Liver (tissue), 9 donors: ENCODE data around the gene GMPS. TPM values are rescaled to one million over a fixed set of nuclear protein-coding genes. Genes with fewer than 3 reads are reported as not detected.

Source experiments
- DNase-seq: peaks from one replicate; pipeline ENCODE4 v3.0.0-alpha.2; 2017; ENCODE audit warnings: low spot score
- H3K27ac ChIP-seq, 2 donors: one replicate each; pipeline ENCODE4 v1.7.0; 2013; ENCODE audit warnings: inconsistent platforms in 2 of 2, low read length in 2 of 2, control low read depth in 1 of 2, low read depth in 1 of 2, mild to moderate bottlenecking in 1 of 2
- H3K27me3 ChIP-seq, 4 donors: one replicate each; pipeline versions ENCODE4 v1.6.1 to v1.7.0; 2013; ENCODE audit warnings: low read length in 3 of 4, inconsistent platforms in 1 of 4, mild to moderate bottlenecking in 1 of 4, moderate library complexity in 1 of 4; ENCODE audit not compliant: control insufficient read depth in 4 of 4, insufficient read depth in 4 of 4
- H3K36me3 ChIP-seq, 4 donors: one replicate each; pipeline versions ENCODE4 v1.6.1 to v1.7.0; 2013; ENCODE audit warnings: low read length in 3 of 4, mild to moderate bottlenecking in 3 of 4, low read depth in 1 of 4, moderate library complexity in 1 of 4; ENCODE audit not compliant: control insufficient read depth in 4 of 4, insufficient read depth in 3 of 4
- H3K4me1 ChIP-seq, 4 donors: one replicate each; pipeline versions ENCODE4 v1.6.1 to v1.7.0; 2013; ENCODE audit warnings: low read length in 3 of 4, mild to moderate bottlenecking in 3 of 4, moderate library complexity in 1 of 4; ENCODE audit not compliant: control insufficient read depth in 4 of 4, insufficient read depth in 4 of 4
- H3K4me3 ChIP-seq, 3 donors: one replicate each; pipeline versions ENCODE4 v1.6.1 to v1.7.0; 2013; ENCODE audit warnings: low read length in 3 of 3, control low read depth in 1 of 3, low read depth in 1 of 3, mild to moderate bottlenecking in 1 of 3
- H3K9ac ChIP-seq, 2 donors: one replicate each; pipeline ENCODE4 v1.7.0; 2013; ENCODE audit warnings: low read length in 2 of 2, mild to moderate bottlenecking in 2 of 2, moderate library complexity in 2 of 2, control low read depth in 1 of 2, low read depth in 1 of 2
- H3K9me3 ChIP-seq, 4 donors: one replicate each; pipeline versions ENCODE4 v1.6.1 to v1.7.0; 2013; ENCODE audit warnings: low read length in 3 of 4; ENCODE audit not compliant: control insufficient read depth in 4 of 4
- EGR1 ChIP-seq, 2 donors: IDR thresholded peaks; 2 replicates each; pipeline ENCODE4 v1.6.1; 2016 to 2018; ENCODE audit warnings: antibody characterized with exemption in 2 of 2, low read depth in 2 of 2
- FOXA1 ChIP-seq: IDR thresholded peaks from 2 replicates; pipeline ENCODE4 v1.6.1; 2016; ENCODE audit warnings: antibody characterized with exemption
- FOXA2 ChIP-seq: IDR thresholded peaks from 2 replicates; pipeline ENCODE4 v1.6.1; 2016; ENCODE audit warnings: antibody characterized with exemption
- GABPA ChIP-seq, 2 donors: IDR thresholded peaks in 1 of 2; conservative IDR thresholded peaks in 1 of 2; 2 replicates each; pipeline ENCODE4 v1.6.1; 2016; ENCODE audit warnings: antibody characterized with exemption in 2 of 2, mild to moderate bottlenecking in 1 of 2, moderate library complexity in 1 of 2
- HNF4A ChIP-seq, 2 donors: conservative IDR thresholded peaks; 2 replicates each; pipeline ENCODE4 v1.6.1; 2016; ENCODE audit warnings: antibody characterized with exemption in 2 of 2, mild to moderate bottlenecking in 2 of 2
- HNF4G ChIP-seq: IDR thresholded peaks from 2 replicates; pipeline ENCODE4 v1.6.1; 2016; ENCODE audit warnings: antibody characterized with exemption
- JUND ChIP-seq, 2 donors: IDR thresholded peaks; 2 replicates each; pipeline ENCODE4 v1.6.1; 2016; ENCODE audit warnings: antibody characterized with exemption in 2 of 2
- NR2F2 ChIP-seq: IDR thresholded peaks from 2 replicates; pipeline ENCODE4 v1.6.1; 2016; ENCODE audit warnings: antibody characterized with exemption
- RAD21 ChIP-seq, 2 donors: IDR thresholded peaks; 2 replicates each; pipeline ENCODE4 v1.6.1; 2016; ENCODE audit warnings: antibody characterized with exemption in 2 of 2, mild to moderate bottlenecking in 2 of 2
- RXRA ChIP-seq, 2 donors: IDR thresholded peaks; 2 replicates each; pipeline ENCODE4 v1.6.1; 2017 to 2018; ENCODE audit warnings: antibody characterized with exemption in 2 of 2, mild to moderate bottlenecking in 1 of 2
- SP1 ChIP-seq: IDR thresholded peaks from 2 replicates; pipeline ENCODE4 v1.6.1; 2018; ENCODE audit warnings: antibody characterized with exemption, mild to moderate bottlenecking
- TAF1 ChIP-seq: conservative IDR thresholded peaks from 2 replicates; pipeline ENCODE4 v1.6.1; 2016; ENCODE audit warnings: antibody characterized with exemption, mild to moderate bottlenecking
- YY1 ChIP-seq: IDR thresholded peaks from 2 replicates; pipeline ENCODE4 v1.6.1; 2016; ENCODE audit warnings: antibody characterized with exemption, mild to moderate bottlenecking
- WGBS: extraction: QIAGEN DNeasy Blood & Tissue Kit; methylation state at CpG from one replicate; pipeline ENCODE4 v1.1.7; 2013; 5-methylcytosine and 5-hydroxymethylcytosine counted together
- polyA plus RNA-seq, 2 donors: library from polyadenylated mRNA; stranded (reverse) in 1 of 2; unstranded in 1 of 2; fragments of 200-250 nt in 1 of 2; fragments of >200 nt in 1 of 2; fragmentation: Nextera tagmentation in 1 of 2; extraction: Ambion mirVana in 1 of 2; gene quantifications; one replicate each; pipeline versions ENCODE4 v1.2.1 to v1.2.3, GENCODE V29; 2013 to 2015
- total RNA-seq, 2 donors: library from RNA; depleted of rRNA; stranded (reverse); fragments of >200 nt; gene quantifications; one replicate each; pipeline ENCODE4 v1.2.3, GENCODE V29; 2014
- TF ChIP-seq, protein P1 (sequence below): IDR thresholded peaks from 2 replicates; pipeline ENCODE4 v1.6.1; 2016; ENCODE audit warnings: antibody characterized with exemption, mild to moderate bottlenecking
- TF ChIP-seq, protein P2 (sequence below): IDR thresholded peaks from 2 replicates; pipeline ENCODE4 v1.6.1; 2016; ENCODE audit warnings: antibody characterized with exemption
- TF ChIP-seq, protein P3 (sequence below): IDR thresholded peaks from 2 replicates; pipeline ENCODE4 v1.6.1; 2016; ENCODE audit warnings: antibody characterized with exemption
- TF ChIP-seq, protein P4 (sequence below): IDR thresholded peaks from 2 replicates; pipeline ENCODE4 v1.6.1; 2016; ENCODE audit warnings: antibody characterized with exemption
- donor health status: healthy.
- donor health status: healthy.
- donor health status: healthy.
- donor health status: healthy.
- donor health status: healthy.

Gene GMPS
- total and polyA plus RNA-seq, 4 donors = 10.8 to 16.1 (median 14.8) TPM

DNA sequence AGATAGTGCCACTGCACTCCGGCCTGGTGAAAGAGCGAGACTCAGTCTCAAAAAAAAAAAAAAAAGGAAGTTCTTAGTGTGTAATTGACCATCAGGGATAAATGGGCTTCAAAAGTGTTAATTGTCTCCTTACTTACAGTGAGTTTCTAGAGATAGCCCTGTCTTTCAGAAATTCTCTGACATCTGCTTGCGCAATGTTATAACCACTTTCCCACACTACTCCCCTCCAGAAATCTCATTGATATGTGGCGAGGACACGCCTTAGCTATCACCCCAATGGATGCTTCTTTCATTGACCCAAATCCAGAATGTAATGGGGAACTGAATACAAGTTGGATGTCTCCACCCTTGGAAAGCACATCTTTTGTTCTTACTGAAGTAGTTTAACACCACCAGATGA lies 70.9 kb downstream of the GMPS start:
- H3K4me3 ChIP-seq = no peak overlapping the region
- H3K27me3 ChIP-seq = no peaks in the 10 kb centered on the region
- TF ChIP-seq HNF4A (conservative IDR thresholded peaks at IDR 0.05) (no peak), FOXA2 (no peak), RAD21 (IDR thresholded peaks at IDR 0.05) (no peak), SP1 (no peak), JUND (IDR thresholded peaks at IDR 0.05) (no peak), EGR1 (IDR thresholded peaks at IDR 0.05; ENCODE audit: low read depth in 2 of 2) (no peak), TAF1 (no peak), RXRA (IDR thresholded peaks at IDR 0.05) (no peak), YY1 (no peak)
- TF ChIP-seq, protein P1, sequence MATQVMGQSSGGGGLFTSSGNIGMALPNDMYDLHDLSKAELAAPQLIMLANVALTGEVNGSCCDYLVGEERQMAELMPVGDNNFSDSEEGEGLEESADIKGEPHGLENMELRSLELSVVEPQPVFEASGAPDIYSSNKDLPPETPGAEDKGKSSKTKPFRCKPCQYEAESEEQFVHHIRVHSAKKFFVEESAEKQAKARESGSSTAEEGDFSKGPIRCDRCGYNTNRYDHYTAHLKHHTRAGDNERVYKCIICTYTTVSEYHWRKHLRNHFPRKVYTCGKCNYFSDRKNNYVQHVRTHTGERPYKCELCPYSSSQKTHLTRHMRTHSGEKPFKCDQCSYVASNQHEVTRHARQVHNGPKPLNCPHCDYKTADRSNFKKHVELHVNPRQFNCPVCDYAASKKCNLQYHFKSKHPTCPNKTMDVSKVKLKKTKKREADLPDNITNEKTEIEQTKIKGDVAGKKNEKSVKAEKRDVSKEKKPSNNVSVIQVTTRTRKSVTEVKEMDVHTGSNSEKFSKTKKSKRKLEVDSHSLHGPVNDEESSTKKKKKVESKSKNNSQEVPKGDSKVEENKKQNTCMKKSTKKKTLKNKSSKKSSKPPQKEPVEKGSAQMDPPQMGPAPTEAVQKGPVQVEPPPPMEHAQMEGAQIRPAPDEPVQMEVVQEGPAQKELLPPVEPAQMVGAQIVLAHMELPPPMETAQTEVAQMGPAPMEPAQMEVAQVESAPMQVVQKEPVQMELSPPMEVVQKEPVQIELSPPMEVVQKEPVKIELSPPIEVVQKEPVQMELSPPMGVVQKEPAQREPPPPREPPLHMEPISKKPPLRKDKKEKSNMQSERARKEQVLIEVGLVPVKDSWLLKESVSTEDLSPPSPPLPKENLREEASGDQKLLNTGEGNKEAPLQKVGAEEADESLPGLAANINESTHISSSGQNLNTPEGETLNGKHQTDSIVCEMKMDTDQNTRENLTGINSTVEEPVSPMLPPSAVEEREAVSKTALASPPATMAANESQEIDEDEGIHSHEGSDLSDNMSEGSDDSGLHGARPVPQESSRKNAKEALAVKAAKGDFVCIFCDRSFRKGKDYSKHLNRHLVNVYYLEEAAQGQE = no peak
- TF ChIP-seq, protein P2, sequence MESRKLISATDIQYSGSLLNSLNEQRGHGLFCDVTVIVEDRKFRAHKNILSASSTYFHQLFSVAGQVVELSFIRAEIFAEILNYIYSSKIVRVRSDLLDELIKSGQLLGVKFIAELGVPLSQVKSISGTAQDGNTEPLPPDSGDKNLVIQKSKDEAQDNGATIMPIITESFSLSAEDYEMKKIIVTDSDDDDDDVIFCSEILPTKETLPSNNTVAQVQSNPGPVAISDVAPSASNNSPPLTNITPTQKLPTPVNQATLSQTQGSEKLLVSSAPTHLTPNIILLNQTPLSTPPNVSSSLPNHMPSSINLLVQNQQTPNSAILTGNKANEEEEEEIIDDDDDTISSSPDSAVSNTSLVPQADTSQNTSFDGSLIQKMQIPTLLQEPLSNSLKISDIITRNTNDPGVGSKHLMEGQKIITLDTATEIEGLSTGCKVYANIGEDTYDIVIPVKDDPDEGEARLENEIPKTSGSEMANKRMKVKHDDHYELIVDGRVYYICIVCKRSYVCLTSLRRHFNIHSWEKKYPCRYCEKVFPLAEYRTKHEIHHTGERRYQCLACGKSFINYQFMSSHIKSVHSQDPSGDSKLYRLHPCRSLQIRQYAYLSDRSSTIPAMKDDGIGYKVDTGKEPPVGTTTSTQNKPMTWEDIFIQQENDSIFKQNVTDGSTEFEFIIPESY = no peak
- TF ChIP-seq, protein P3, sequence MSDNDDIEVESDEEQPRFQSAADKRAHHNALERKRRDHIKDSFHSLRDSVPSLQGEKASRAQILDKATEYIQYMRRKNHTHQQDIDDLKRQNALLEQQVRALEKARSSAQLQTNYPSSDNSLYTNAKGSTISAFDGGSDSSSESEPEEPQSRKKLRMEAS = no peak
- TF ChIP-seq, protein P4, sequence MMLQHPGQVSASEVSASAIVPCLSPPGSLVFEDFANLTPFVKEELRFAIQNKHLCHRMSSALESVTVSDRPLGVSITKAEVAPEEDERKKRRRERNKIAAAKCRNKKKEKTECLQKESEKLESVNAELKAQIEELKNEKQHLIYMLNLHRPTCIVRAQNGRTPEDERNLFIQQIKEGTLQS = no peak
- DNase-seq = no peak
- no peak overlapping the region for H3K27ac ChIP-seq
- H3K9ac ChIP-seq = no peak overlapping the region
- no peaks in the 10 kb centered on the region for H3K4me1 ChIP-seq
- no peaks in the 10 kb centered on the region for H3K9me3 ChIP-seq
- peaks cover 3 to 25% (median 11%) of the 10 kb centered on the region in 4 donors for H3K36me3 ChIP-seq
- WGBS = 97% methylated on average over 5 of the region's 5 CpGs

DNA sequence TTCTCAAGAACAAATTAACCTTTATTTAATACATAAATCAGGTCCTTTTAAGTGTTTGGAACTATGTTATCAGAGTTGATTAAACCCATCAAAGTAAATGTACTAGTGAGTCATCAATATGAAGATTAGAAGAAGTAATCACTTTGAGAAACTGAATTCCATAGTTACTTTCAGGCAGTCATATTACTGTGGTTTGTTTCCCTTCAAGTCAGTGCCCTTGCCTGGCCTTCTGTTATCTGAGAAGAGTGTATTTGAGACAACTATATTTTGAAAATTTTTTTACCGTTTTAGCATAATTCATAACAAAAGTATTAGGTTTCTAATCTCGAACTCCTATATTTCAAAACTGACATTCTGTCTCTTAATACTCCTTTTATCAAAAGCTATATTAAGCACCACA lies 73.6 kb downstream of the GMPS start:
- no peaks in the 10 kb centered on the region for H3K4me1 ChIP-seq

DNA sequence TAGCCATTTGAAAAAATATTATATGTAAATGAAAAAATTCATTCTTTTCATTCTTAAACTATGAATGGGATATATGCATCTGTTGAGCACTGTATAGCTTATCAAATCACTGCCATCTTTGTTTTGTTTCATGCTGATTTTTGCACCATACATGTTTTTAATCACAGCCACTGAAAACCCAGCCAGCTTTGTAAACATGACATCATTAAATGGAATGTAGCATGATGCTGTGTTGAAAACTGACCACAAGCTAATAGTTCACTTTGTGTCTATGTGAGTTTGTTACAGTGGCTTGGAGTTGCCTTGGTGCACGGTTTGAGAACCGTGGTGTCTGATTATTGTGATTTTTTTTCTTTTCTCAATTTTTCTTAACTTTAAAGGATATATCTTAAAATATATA lies 75.7 kb downstream of the GMPS start:
- WGBS = 84% methylated on average over 2 of the region's 2 CpGs
- no peaks in the 10 kb centered on the region for H3K36me3 ChIP-seq
- H3K27me3 ChIP-seq = no peaks in the 10 kb centered on the region
- no peaks in the 10 kb centered on the region for H3K4me1 ChIP-seq
- no peak for DNase-seq
- no peak overlapping the region for H3K4me3 ChIP-seq
- no peak overlapping the region for H3K9ac ChIP-seq
- H3K9me3 ChIP-seq = no peaks in the 10 kb centered on the region
- H3K27ac ChIP-seq = no peak overlapping the region
- TF ChIP-seq FOXA2 (no peak), HNF4A (conservative IDR thresholded peaks at IDR 0.05) (no peak), TAF1 (no peak), YY1 (no peak), JUND (IDR thresholded peaks at IDR 0.05) (no peak), FOXA1 (no peak), EGR1 (IDR thresholded peaks at IDR 0.05; ENCODE audit: low read depth in 2 of 2) (no peak), GABPA (IDR thresholded peaks at IDR 0.05 in 1 of 2, conservative IDR thresholded peaks at IDR 0.05 in 1 of 2) (no peak), NR2F2 (no peak), RXRA (IDR thresholded peaks at IDR 0.05) (no peak), SP1 (no peak)
- TF ChIP-seq, protein P3 = no peak
- TF ChIP-seq, protein P4 = no peak
- TF ChIP-seq, protein P1 = no peak

More for the DNA sequence above, 73.6 kb downstream of the GMPS start:
- no peak overlapping the region for H3K4me3 ChIP-seq
- H3K36me3 ChIP-seq = peaks cover 0 to 2% (median 1%) of the 10 kb centered on the region in 4 donors
- no peak overlapping the region for H3K9ac ChIP-seq
- no peak for DNase-seq
- TF ChIP-seq FOXA2 (no peak), HNF4G (no peak)
- 91% methylated on average over 2 of the region's 2 CpGs for WGBS
- no peaks in the 10 kb centered on the region for H3K9me3 ChIP-seq
- no peak overlapping the region for H3K27ac ChIP-seq
- H3K27me3 ChIP-seq = no peaks in the 10 kb centered on the region
